Naive B cell (primary cell): ENCODE data around the gene SNX24. TPM values are rescaled to one million over a fixed set of nuclear protein-coding genes. Genes with fewer than 3 reads are reported as not detected.
A peak's percentile ranks its signal among the peaks of the same experiment; 100 is the strongest.
"Not testable (repeated sequence)": the region's sequence is repeated elsewhere in the genome, so short reads cannot be mapped to it uniquely, and the experiment has no call there.

Experiments
- ATAC-seq, 2 donors: fragments of 150-1000 bp; cut with Tn5 transposase; 2 replicates each; pipeline ENCODE4 v1.10.0; 2021; ENCODE audit warnings: low read depth in 2 of 2, mild to moderate bottlenecking in 2 of 2, moderate library complexity in 2 of 2
- DNase-seq: peaks from one replicate; pipeline ENCODE4 v3.0.0; 2022
- H3K27ac Mint-ChIP-seq, 6 donors: one replicate each; pipeline ENCODE4 v1.8.0; 2020 to 2022; ENCODE audit warnings: mild to moderate bottlenecking in 6 of 6, mixed read lengths in 6 of 6, moderate library complexity in 5 of 6, inconsistent platforms in 2 of 6
- H3K27me3 Mint-ChIP-seq, 3 donors: one replicate each; pipeline ENCODE4 v1.8.0; 2021 to 2022; ENCODE audit warnings: mixed read lengths in 3 of 3, mild to moderate bottlenecking in 1 of 3
- H3K36me3 Mint-ChIP-seq, 2 donors: one replicate each; pipeline ENCODE4 v1.8.0; 2020 to 2022; ENCODE audit warnings: mixed read lengths in 2 of 2, inconsistent platforms in 1 of 2, mild to moderate bottlenecking in 1 of 2
- H3K4me1 Mint-ChIP-seq, 3 donors: one replicate each; pipeline ENCODE4 v1.8.0; 2020 to 2022; ENCODE audit warnings: mixed read lengths in 3 of 3, inconsistent platforms in 1 of 3, mild to moderate bottlenecking in 1 of 3, moderate library complexity in 1 of 3
- H3K4me3 Mint-ChIP-seq, 8 donors: one replicate each; pipeline ENCODE4 v1.8.0; 2020 to 2022; ENCODE audit warnings: mild to moderate bottlenecking in 8 of 8, mixed read lengths in 8 of 8, moderate library complexity in 8 of 8, inconsistent platforms in 2 of 8
- H3K9me3 Mint-ChIP-seq, 7 donors: one replicate each; pipeline ENCODE4 v1.8.0; 2020 to 2022; ENCODE audit warnings: mixed read lengths in 7 of 7, mild to moderate bottlenecking in 5 of 7, inconsistent platforms in 2 of 7, moderate library complexity in 1 of 7
- polyA plus RNA-seq, 6 donors: library from polyadenylated mRNA; unstranded; fragments of 300-500 nt; fragmentation: Illumina TruSeq; gene quantifications; one replicate each; pipeline ENCODE4 v1.2.3, GENCODE V29; 2021; ENCODE audit warnings: low read depth in 6 of 6

SNX24 gene
- polyA plus RNA-seq, 6 donors from 2014 or later = 0.65 to 2.9 (median 2.1) TPM

GRCh38 chr5:122908662-122909061, 63.2 kb downstream of the SNX24 start:
- H3K27me3 Mint-ChIP-seq = no peaks in the 10 kb centered on the region
- H3K9me3 Mint-ChIP-seq = peaks cover 0 to 6% (median 0%) of the 10 kb centered on the region in 7 donors
- no peaks in the 10 kb centered on the region for H3K36me3 Mint-ChIP-seq
- no peaks in the 10 kb centered on the region for H3K4me1 Mint-ChIP-seq
- H3K27ac Mint-ChIP-seq = no peak overlapping the region
- DNase-seq (no peak), ATAC-seq (no peak)
- no peak overlapping the region for H3K4me3 Mint-ChIP-seq

GRCh38 chr5:122909470-122910100, 64.2 kb downstream of the SNX24 start:
- Mint-ChIP-seq H3K4me1 (no peaks in the 10 kb centered on the region), H3K27me3 (no peaks in the 10 kb centered on the region), H3K27ac (no peak overlapping the region), H3K9me3 (peaks cover 0 to 9% (median 0%) of the 10 kb centered on the region in 7 donors), H3K36me3 (no peaks in the 10 kb centered on the region), H3K4me3 (no peak overlapping the region)
- ATAC-seq (no peak), DNase-seq (no peak)

- not testable (repeated sequence) for H3K27me3 Mint-ChIP-seq, H3K9me3 Mint-ChIP-seq, DNase-seq, H3K4me3 Mint-ChIP-seq, H3K27ac Mint-ChIP-seq, ATAC-seq, H3K4me1 Mint-ChIP-seq, H3K36me3 Mint-ChIP-seq
These were observed 68.0 kb downstream of the SNX24 start for GRCh38 chr5:122913436-122913835.

GRCh38 chr5:122915717-122916461, 70.5 kb downstream of the SNX24 start:
- Mint-ChIP-seq H3K27me3 (no peaks in the 10 kb centered on the region), H3K4me1 (no peaks in the 10 kb centered on the region), H3K36me3 (no peaks in the 10 kb centered on the region), H3K4me3 (no peak overlapping the region), H3K9me3 (peaks cover 0 to 9% (median 3%) of the 10 kb centered on the region in 7 donors), H3K27ac (peak overlapping the region in 1 of 6 donors; percentile 49)
- no peak for ATAC-seq
- DNase-seq = no peak

GRCh38 chr5:122916490-122916889, 71.1 kb downstream of the SNX24 start:
- Mint-ChIP-seq H3K27me3 (no peaks in the 10 kb centered on the region), H3K27ac (peak overlapping the region in 1 of 6 donors; percentile 82), H3K9me3 (peaks cover 0 to 9% (median 3%) of the 10 kb centered on the region in 7 donors), H3K36me3 (no peaks in the 10 kb centered on the region), H3K4me3 (no peak overlapping the region), H3K4me1 (no peaks in the 10 kb centered on the region)
- ATAC-seq = no peak
- DNase-seq = no peak

GRCh38 chr5:122919969-122920368, 74.6 kb downstream of the SNX24 start:
- no peak for ATAC-seq
- peaks cover 0 to 2% (median 0%) of the 10 kb centered on the region in 7 donors for H3K9me3 Mint-ChIP-seq
- H3K4me1 Mint-ChIP-seq = no peaks in the 10 kb centered on the region
- H3K27ac Mint-ChIP-seq = no peak overlapping the region
- no peak for DNase-seq
- H3K36me3 Mint-ChIP-seq = no peaks in the 10 kb centered on the region
- H3K27me3 Mint-ChIP-seq = no peaks in the 10 kb centered on the region
- no peak overlapping the region for H3K4me3 Mint-ChIP-seq

GRCh38 chr5:122921826-122922225, 76.4 kb downstream of the SNX24 start:
- Mint-ChIP-seq H3K27ac (no peak overlapping the region), H3K36me3 (peaks cover 0 to 5% of the 10 kb centered on the region in 2 donors), H3K27me3 (no peaks in the 10 kb centered on the region), H3K9me3 (no peaks in the 10 kb centered on the region), H3K4me1 (no peaks in the 10 kb centered on the region), H3K4me3 (no peak overlapping the region)
- no peak for ATAC-seq
- no peak for DNase-seq

GRCh38 chr5:122924203-122924602, 78.8 kb downstream of the SNX24 start:
- Mint-ChIP-seq H3K27me3 (no peaks in the 10 kb centered on the region), H3K4me1 (no peaks in the 10 kb centered on the region), H3K4me3 (no peak overlapping the region), H3K36me3 (peaks cover 0 to 5% of the 10 kb centered on the region in 2 donors), H3K9me3 (no peaks in the 10 kb centered on the region), H3K27ac (no peak overlapping the region)
- DNase-seq = no peak
- no peak for ATAC-seq

- Mint-ChIP-seq H3K9me3 (no peaks in the 10 kb centered on the region), H3K36me3 (peaks cover 0 to 5% of the 10 kb centered on the region in 2 donors), H3K27me3 (no peaks in the 10 kb centered on the region), H3K27ac (no peak overlapping the region), H3K4me1 (no peaks in the 10 kb centered on the region), H3K4me3 (no peak overlapping the region)
- ATAC-seq = no peak
- no peak for DNase-seq
These were observed 79.4 kb downstream of the SNX24 start for GRCh38 chr5:122924719-122925395.

- no peaks in the 10 kb centered on the region for H3K9me3 Mint-ChIP-seq
- peaks cover 0 to 3% (median 0%) of the 10 kb centered on the region in 3 donors for H3K4me1 Mint-ChIP-seq
- H3K36me3 Mint-ChIP-seq = peaks cover 0 to 5% of the 10 kb centered on the region in 2 donors
- H3K27ac Mint-ChIP-seq = no peak overlapping the region
- H3K4me3 Mint-ChIP-seq = no peak overlapping the region
- no peaks in the 10 kb centered on the region for H3K27me3 Mint-ChIP-seq
- DNase-seq = no peak
- no peak for ATAC-seq
These were observed 83.6 kb downstream of the SNX24 start for GRCh38 chr5:122929001-122929400.

GRCh38 chr5:122929980-122930379, 84.6 kb downstream of the SNX24 start:
- H3K4me1 Mint-ChIP-seq = peaks cover 0 to 3% (median 0%) of the 10 kb centered on the region in 3 donors
- no peaks in the 10 kb centered on the region for H3K27me3 Mint-ChIP-seq
- H3K9me3 Mint-ChIP-seq = no peaks in the 10 kb centered on the region
- no peak for ATAC-seq
- no peak overlapping the region for H3K4me3 Mint-ChIP-seq
- peaks cover 0 to 5% of the 10 kb centered on the region in 2 donors for H3K36me3 Mint-ChIP-seq
- no peak for DNase-seq
- H3K27ac Mint-ChIP-seq = no peak overlapping the region

GRCh38 chr5:122933956-122934355, 88.5 kb downstream of the SNX24 start:
- H3K4me1 Mint-ChIP-seq = peaks cover 0 to 3% (median 0%) of the 10 kb centered on the region in 3 donors
- H3K27me3 Mint-ChIP-seq = no peaks in the 10 kb centered on the region
- DNase-seq (no peak), ATAC-seq (no peak)
- peak overlapping the region in 1 of 6 donors; percentile 71 for H3K27ac Mint-ChIP-seq
- no peaks in the 10 kb centered on the region for H3K36me3 Mint-ChIP-seq
- peak overlapping the region in 1 of 8 donors; percentile 27 for H3K4me3 Mint-ChIP-seq
- H3K9me3 Mint-ChIP-seq = no peaks in the 10 kb centered on the region

- Mint-ChIP-seq H3K36me3 (peaks cover 4% of the 10 kb centered on the region in 2 donors), H3K27me3 (no peaks in the 10 kb centered on the region), H3K4me1 (peaks cover 0 to 3% (median 0%) of the 10 kb centered on the region in 3 donors), H3K9me3 (peaks cover 0 to under 1% (median 0%) of the 10 kb centered on the region in 7 donors), H3K4me3 (no peak overlapping the region), H3K27ac (no peak overlapping the region)
- no peak for DNase-seq
- no peak for ATAC-seq
These were observed 90.7 kb downstream of the SNX24 start for GRCh38 chr5:122936088-122936487.

- Mint-ChIP-seq H3K27me3 (no peaks in the 10 kb centered on the region), H3K36me3 (peaks cover 4 to 9% of the 10 kb centered on the region in 2 donors)
These were observed 92.5 kb downstream of the SNX24 start for GRCh38 chr5:122937914-122938313.

More at GRCh38 chr5:122937914-122938313, 92.5 kb downstream of the SNX24 start:
- H3K9me3 Mint-ChIP-seq = peaks cover 0 to 4% (median 0%) of the 10 kb centered on the region in 7 donors
- H3K4me1 Mint-ChIP-seq = peaks cover under 1 to 6% (median 3%) of the 10 kb centered on the region in 3 donors
- no peak overlapping the region for H3K4me3 Mint-ChIP-seq
- no peak for ATAC-seq
- H3K27ac Mint-ChIP-seq = no peak overlapping the region
- DNase-seq = no peak
